Endothelial cell of umbilical vein (primary cell): ENCODE data around the gene UBD. TPM values are rescaled to one million over a fixed set of nuclear protein-coding genes. Genes with fewer than 3 reads are reported as not detected.

Experiments
- BruUV-seq: library from RNA; stranded (reverse); fragments of 400-500 nt; replicated peaks from 2 replicates; lab custom pipeline; 2021; lab: Mats Ljungman, UMichigan
- CTCF ChIA-PET: fragments of 300-600, 350-600 bp; sonication (Branson Sonifier 250); formaldehyde crosslinking; loops from one replicate; lab custom pipeline; 2021; ENCODE audit warnings: antibody characterized with exemption, inconsistent platforms; lab: Charles Lee
- POLR2A ChIA-PET: fragments of 300-600, 350-600 bp; sonication (Branson Sonifier 250); formaldehyde crosslinking; loops from one replicate; lab custom pipeline; 2021; ENCODE audit warnings: antibody characterized with exemption, inconsistent platforms; lab: Charles Lee
- DNase-seq: peaks from one replicate; pipeline ENCODE4 v3.0.0-alpha.2; 2011; ENCODE audit warnings: low read depth, low spot score
- FAIRE-seq: peaks from 2 replicates; lab custom pipeline; 2011; peaks lifted over from hg19 to GRCh38; lab: Jason Lieb, UNC
- H2AFZ ChIP-seq: 2 replicates; pipeline ENCODE4 v1.6.0; 2012; ENCODE audit warnings: low read depth, low read length, control low read depth, inconsistent platforms
- H3K27ac ChIP-seq: 2 replicates; pipeline ENCODE4 v1.5.1; 2011; ENCODE audit warnings: low read depth, mild to moderate bottlenecking, control low read depth, low read length, moderate library complexity; ENCODE audit not compliant: insufficient read depth
- H3K27me3 ChIP-seq, 2 experiments: 2 replicates each; pipeline versions ENCODE4 v1.6.0 to v1.6.1; 2011; ENCODE audit warnings: low read length in 2 of 2, mixed read lengths in 1 of 2; ENCODE audit not compliant: control insufficient read depth in 2 of 2, insufficient read depth in 2 of 2
- H3K36me3 ChIP-seq, 2 experiments: 2 replicates in 1 of 2; 3 replicates in 1 of 2; pipeline ENCODE4 v1.5.1; 2011; ENCODE audit warnings: low read length in 2 of 2, mild to moderate bottlenecking in 1 of 2, moderate library complexity in 1 of 2; ENCODE audit not compliant: control insufficient read depth in 2 of 2, insufficient read depth in 2 of 2; ENCODE audit errors: extremely low read depth in 1 of 2
- H3K4me1 ChIP-seq: 3 replicates; pipeline ENCODE4 v1.5.1; 2011; ENCODE audit warnings: mild to moderate bottlenecking, low read length; ENCODE audit not compliant: control insufficient read depth, insufficient read depth; ENCODE audit errors: extremely low read depth
- H3K4me2 ChIP-seq: 2 replicates; pipeline ENCODE4 v1.6.1; 2011; ENCODE audit warnings: low read length, control low read depth, mixed read lengths; ENCODE audit not compliant: insufficient read depth
- H3K4me3 ChIP-seq, 3 experiments: fragments of 200-600 bp in 1 of 3; sonication (generic), shearing (Covaris generic) in 1 of 3; replicated peaks in 1 of 3; 2 replicates each; pipeline ENCODE4 v1.5.1; 2011 to 2016; ENCODE audit warnings: control low read depth in 3 of 3, low read length in 3 of 3, mild to moderate bottlenecking in 2 of 3, inconsistent platforms in 1 of 3, low read depth in 1 of 3, moderate library complexity in 1 of 3; ENCODE audit not compliant: insufficient read depth in 1 of 3
- H3K79me2 ChIP-seq: 2 replicates; pipeline ENCODE4 v1.6.0; 2012; ENCODE audit warnings: low read length, inconsistent platforms; ENCODE audit not compliant: control insufficient read depth, insufficient read depth
- H3K9ac ChIP-seq: replicated peaks from 2 replicates; pipeline ENCODE3; 2011; ENCODE audit warnings: low read length, control low read depth; ENCODE audit not compliant: insufficient read depth; ENCODE audit errors: extremely low read depth
- H3K9me1 ChIP-seq: replicated peaks from 3 replicates; pipeline ENCODE4 v1.6.0; 2011; ENCODE audit warnings: mild to moderate bottlenecking, low read length; ENCODE audit not compliant: control insufficient read depth, insufficient read depth; ENCODE audit errors: extremely low read depth
- H3K9me3 ChIP-seq: replicated peaks from 2 replicates; pipeline ENCODE4 v1.5.1; 2012; ENCODE audit warnings: low read length, inconsistent platforms; ENCODE audit not compliant: control insufficient read depth, insufficient read depth
- H4K20me1 ChIP-seq: replicated peaks from 2 replicates; pipeline ENCODE3; 2011; ENCODE audit warnings: mild to moderate bottlenecking, low read length; ENCODE audit not compliant: control insufficient read depth, insufficient read depth; ENCODE audit errors: extremely low read depth
- CTCF ChIP-seq, 2 donors: IDR thresholded peaks; 1 replicate in 1 of 2; 2 replicates in 1 of 2; pipeline ENCODE4 v1.5.1; 2011; ENCODE audit warnings: low read length in 2 of 2, mild to moderate bottlenecking in 2 of 2, moderate library complexity in 2 of 2, control low read depth in 1 of 2, inconsistent platforms in 1 of 2, low read depth in 1 of 2; ENCODE audit not compliant: insufficient read depth in 1 of 2; ENCODE audit errors: extremely low read depth in 1 of 2
- EZH2 ChIP-seq: IDR thresholded peaks from 2 replicates; pipeline ENCODE4 v1.6.1; 2012; ENCODE audit warnings: borderline replicate concordance, low read depth, mild to moderate bottlenecking, moderate library complexity, low read length, inconsistent platforms; ENCODE audit not compliant: severe bottlenecking
- FOS ChIP-seq: IDR thresholded peaks from 2 replicates; pipeline ENCODE4 v1.6.1; 2011; ENCODE audit warnings: mild to moderate bottlenecking, low read length, moderate library complexity, borderline replicate concordance; ENCODE audit not compliant: insufficient read depth
- GATA2 ChIP-seq: IDR thresholded peaks from 2 replicates; pipeline ENCODE4 v1.7.0; 2011; ENCODE audit warnings: low read depth, mild to moderate bottlenecking, moderate library complexity, mixed read lengths, low read length; ENCODE audit not compliant: insufficient read length, insufficient read depth
- JUN ChIP-seq: IDR thresholded peaks from 2 replicates; pipeline ENCODE4 v1.6.1; 2011; ENCODE audit warnings: borderline replicate concordance, low read depth; ENCODE audit not compliant: insufficient read length, insufficient read depth
- MAX ChIP-seq: IDR thresholded peaks from 2 replicates; pipeline ENCODE4 v1.6.1; 2011; ENCODE audit not compliant: insufficient read depth, insufficient read length
- MYC ChIP-seq: IDR thresholded peaks from one replicate; pipeline ENCODE4 v1.6.1; 2011; ENCODE audit warnings: mild to moderate bottlenecking, low read depth, low read length
- POLR2A ChIP-seq: IDR thresholded peaks from 2 replicates; pipeline ENCODE4 v1.6.1; 2012; ENCODE audit warnings: low read depth, mild to moderate bottlenecking, control low read depth, low read length
- POLR2AphosphoS5 ChIP-seq: IDR thresholded peaks from 2 replicates; pipeline ENCODE4 v1.6.1; 2012; ENCODE audit warnings: low read depth, mild to moderate bottlenecking, control low read depth, low read length, moderate library complexity; ENCODE audit not compliant: insufficient read depth
- dilution Hi-C: fragments of 300-500 bp; cut with MboI; formaldehyde crosslinking; loops from one replicate; pipeline ENCODE4 v1.15.0; 2019; ENCODE audit warnings: low sequenced_read_pairs; ENCODE audit not compliant: extremely low pct_ligation_motif_present
- intact Hi-C: fragments of 100-400 bp; cut with micrococcal nuclease; formaldehyde crosslinking; loops from one replicate; pipeline ENCODE4 v1.10.0; 2022
- polyA plus RNA-seq, 4 experiments: library from polyadenylated mRNA; depleted of rRNA in 3 of 4; stranded (reverse) in 3 of 4; unstranded in 1 of 4; fragments of >200 nt; gene quantifications; 2 replicates each; pipeline versions ENCODE4 v1.2.1 to v1.2.3, GENCODE V29; 2011 to 2012; ENCODE audit warnings: missing spikeins in 1 of 4
- total RNA-seq: library from RNA; stranded (reverse); gene quantifications from 2 replicates; pipeline ENCODE4 v1.2.3, GENCODE V29; 2021

UBD gene
- total and polyA plus RNA-seq, 2 donors (not counting 3 experiments of a cell fraction or from before 2014, with no cell fraction given): 0.10 to 0.31 TPM

- ChIA-PET POLR2A (no interaction called here), CTCF (no interaction called here)
- dilution Hi-C loops: no loop called here
- no peak overlapping the region for H2AFZ ChIP-seq
- TF ChIP-seq MYC: no peak
- DNase-seq: no peak
- H4K20me1 ChIP-seq: no peaks in the 10 kb centered on the region
- no peak overlapping the region for H3K4me2 ChIP-seq
- H3K4me3 ChIP-seq: no peak overlapping the region
- no peak overlapping the region for H3K27ac ChIP-seq
- intact Hi-C loops: no loop called here
- H3K36me3 ChIP-seq: no peaks in the 10 kb centered on the region
- no peaks in the 10 kb centered on the region for H3K4me1 ChIP-seq
- H3K9me3 ChIP-seq: no peaks in the 10 kb centered on the region
- no peaks in the 10 kb centered on the region for H3K79me2 ChIP-seq
- no peaks in the 10 kb centered on the region for H3K9me1 ChIP-seq
- no peak for FAIRE-seq
- no TSS peak for BruUV-seq
- no peak overlapping the region for H3K9ac ChIP-seq
- H3K27me3 ChIP-seq: no peaks in the 10 kb centered on the region
These were observed 2.2 kb upstream of the UBD start for GRCh38 chr6:29561606-29562181.

GRCh38 chr6:29561091-29561490, 1.6 kb upstream of the UBD start:
- no peaks in the 10 kb centered on the region for H3K79me2 ChIP-seq
- peaks cover 0 to 1% of the 10 kb centered on the region in 2 experiments for H3K27me3 ChIP-seq
- DNase-seq (no peak), FAIRE-seq (no peak)
- H3K9me3 ChIP-seq: no peaks in the 10 kb centered on the region
- BruUV-seq: no TSS peak
- POLR2A ChIA-PET: no interaction called here
- H3K4me1 ChIP-seq: no peaks in the 10 kb centered on the region
- no peak overlapping the region for H3K27ac ChIP-seq
- TF ChIP-seq CTCF (IDR thresholded peaks at IDR 0.05; ENCODE audit: extremely low read depth in 1 of 2, insufficient read depth in 1 of 2, low read depth in 1 of 2, low read length in 2 of 2) (no peak), FOS (no peak), GATA2 (no peak), POLR2AphosphoS5 (no peak), MAX (no peak), MYC (no peak), POLR2A (no peak), EZH2 (no peak), JUN (no peak)
- no peak overlapping the region for H3K9ac ChIP-seq
- no peaks in the 10 kb centered on the region for H3K36me3 ChIP-seq
- no peaks in the 10 kb centered on the region for H3K9me1 ChIP-seq
- dilution Hi-C loops (no loop called here), intact Hi-C loops (no loop called here)
- H3K4me2 ChIP-seq: no peak overlapping the region
- no peaks in the 10 kb centered on the region for H4K20me1 ChIP-seq
- CTCF ChIA-PET: no interaction called here
- no peak overlapping the region for H2AFZ ChIP-seq
- H3K4me3 ChIP-seq: no peak overlapping the region
